GM18498 (cell line): Measurements from ENCODE around the gene KIAA1217.

Experiments
- ATAC-seq: cut with Tn5 transposase; IDR thresholded peaks from one replicate; pipeline ENCODE4 v1.9.1; 2021; ENCODE audit warnings: mild to moderate bottlenecking, moderate library complexity; ENCODE audit not compliant: unreplicated experiment

Gene KIAA1217

DNA sequence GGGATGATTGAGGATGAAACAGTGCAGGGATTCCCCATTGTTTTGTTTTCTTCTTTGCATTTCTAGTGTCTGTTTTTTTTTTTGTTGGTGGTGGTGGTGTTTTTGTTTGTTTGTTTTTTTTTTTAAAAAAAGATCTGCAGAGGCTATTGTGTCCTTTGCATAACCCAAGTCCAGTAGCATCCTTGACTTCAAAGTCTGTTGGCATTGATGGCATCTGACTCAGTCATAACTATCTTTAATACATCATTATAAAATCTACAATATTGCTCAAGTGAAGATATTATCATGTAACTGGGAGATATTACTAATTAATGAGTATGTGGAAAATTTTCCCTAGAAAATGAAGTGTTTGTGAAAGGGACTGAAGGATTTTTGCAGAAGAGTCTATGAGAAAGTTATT, 70.2 kb downstream of the KIAA1217 start:
- ATAC-seq, result no peak

DNA sequence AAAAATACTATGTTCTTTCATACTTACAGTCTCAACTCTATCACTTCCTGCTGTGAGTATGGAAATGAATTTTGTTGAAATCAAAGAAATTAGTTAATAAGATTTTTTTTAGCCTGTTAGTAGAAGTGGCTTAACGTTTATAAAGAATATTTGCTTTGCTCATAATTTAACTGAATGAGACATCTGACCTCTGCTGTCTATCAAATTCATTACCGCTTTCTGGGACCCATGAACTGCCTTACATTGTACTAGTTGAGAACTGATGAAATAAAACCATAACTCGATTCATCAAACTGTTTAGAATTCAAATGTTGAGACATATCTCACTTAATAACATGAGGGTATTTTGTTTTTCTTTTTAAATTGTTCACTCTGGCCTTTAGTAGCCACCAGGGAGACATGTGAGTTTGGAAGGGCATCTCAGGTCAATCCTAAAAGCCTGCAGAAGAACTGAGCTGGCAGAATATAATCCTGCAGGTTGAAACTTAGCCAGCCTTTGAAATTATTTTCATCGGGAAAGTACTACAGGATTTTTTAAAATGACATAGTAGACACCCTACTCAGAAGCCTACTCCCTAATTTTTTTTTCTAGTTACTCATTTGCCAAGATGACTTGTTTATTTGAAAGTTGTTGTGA, 78.7 kb downstream of the KIAA1217 start:
- no peak for ATAC-seq

DNA sequence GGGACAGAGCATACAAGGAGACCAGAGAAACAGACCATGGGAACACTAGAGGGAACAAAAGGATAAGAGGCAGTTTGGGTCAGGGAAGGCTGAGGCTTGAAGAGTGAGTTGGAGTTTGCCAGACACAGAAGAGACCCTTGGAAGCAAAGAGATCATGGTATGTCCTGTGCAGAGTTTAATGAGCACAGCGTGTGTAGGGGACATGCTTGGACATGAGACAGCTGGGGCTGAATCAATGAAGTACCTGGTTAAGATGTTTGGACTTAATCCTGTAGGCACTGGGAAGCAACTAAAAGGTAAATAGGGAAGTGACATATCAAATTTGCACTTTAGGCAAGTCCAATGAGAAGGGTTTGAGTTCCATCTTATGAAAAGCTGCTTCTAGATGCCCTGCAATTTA, 79.6 kb downstream of the KIAA1217 start:
- ATAC-seq, result no peak

DNA sequence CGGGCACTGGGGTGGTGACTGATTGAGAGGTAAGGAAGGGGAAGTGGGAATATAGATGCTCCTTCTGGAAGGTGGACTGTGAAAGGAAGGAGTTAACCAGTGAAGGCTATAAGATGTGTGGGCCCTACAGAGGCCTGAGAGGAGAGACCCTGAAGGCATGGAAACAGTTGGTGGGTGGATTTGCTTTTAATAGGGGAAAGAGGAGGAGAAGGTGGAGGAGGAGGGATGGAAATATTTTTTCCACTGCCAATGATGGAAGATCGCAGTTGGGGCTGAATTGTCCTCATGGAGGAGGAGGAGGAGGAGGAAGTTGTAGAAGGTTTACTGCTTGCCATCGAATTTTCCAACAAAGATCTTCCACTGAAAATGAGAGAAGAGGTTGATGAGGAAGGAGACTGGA, 80.3 kb downstream of the KIAA1217 start:
- no peak for ATAC-seq

DNA sequence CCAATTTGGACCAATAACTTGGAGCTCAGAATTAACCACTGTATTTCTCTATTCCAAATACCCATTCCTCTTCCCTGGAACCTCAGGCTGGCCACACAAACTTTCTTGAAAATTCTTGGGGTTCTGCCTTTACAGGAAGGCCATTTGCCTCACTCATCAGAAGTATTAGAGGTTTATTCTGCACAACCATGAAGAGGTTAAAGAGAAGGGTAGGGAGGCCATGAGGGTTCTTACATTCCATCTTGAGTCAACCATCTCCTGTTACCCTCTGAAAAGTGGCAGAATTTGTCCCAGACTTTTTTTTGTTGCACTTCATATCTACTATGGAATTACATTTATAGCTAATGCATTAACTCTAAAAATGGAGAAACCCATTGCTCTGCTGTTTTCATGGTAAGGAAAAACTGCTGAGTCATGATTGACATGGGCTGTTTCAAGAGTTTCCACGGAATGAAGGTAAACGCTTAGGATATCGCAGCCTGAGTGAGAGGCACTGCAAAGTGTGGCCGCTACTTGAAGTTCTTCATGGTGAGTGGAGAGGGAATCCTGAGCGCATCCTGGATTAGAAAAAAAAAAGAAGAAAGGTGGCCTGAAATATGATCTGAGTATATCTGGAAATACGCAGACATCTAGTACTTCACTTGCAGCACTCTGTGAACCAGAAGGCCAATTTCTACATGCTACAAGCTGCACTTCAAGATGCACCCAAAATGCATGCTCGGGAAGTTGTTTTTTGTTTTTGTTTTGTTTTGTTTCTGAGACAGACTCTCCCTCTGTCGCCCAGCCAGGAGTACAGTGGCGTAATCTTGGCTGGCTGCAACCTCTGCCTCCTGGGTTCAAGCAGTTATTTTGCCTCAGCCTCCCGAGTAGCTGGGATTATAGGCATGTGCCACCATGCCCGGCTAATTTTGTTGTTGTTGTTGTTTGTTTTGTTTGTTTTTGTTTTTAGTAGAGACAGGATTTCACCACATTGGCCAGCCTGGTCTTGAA, 83.7 kb downstream of the KIAA1217 start:
- ATAC-seq, result no peak

DNA sequence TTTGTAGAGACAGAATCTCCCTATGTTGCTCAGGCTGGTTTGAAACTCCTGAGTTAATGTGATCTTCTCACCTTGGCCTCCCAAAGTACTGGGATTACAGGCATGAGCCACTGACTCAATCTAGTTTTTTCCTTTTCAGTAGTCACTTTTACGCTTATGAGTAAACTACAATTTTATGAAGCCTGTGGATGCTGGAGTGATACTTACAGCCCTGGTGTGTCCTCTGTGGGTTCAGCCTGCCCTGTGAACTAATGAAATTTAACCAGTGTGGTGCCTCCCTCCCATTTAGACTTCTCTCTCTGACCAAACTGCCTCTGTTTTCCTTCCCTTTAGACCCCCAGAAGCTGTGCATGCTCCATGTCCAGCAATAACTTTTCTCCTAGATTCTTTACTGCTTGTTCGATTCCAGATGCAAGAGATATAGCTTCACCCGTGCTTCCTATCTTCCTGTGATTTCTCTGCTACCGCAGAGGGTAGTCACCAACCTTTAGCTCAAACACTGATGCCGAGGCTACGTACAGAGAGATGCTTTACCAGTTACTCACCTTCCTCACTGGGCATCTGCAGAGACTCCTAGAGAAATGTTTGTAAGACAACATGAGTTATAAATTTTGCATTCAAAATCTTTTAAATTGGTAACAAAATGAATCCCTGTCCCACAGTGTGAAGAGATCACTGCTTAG, 90.8 kb downstream of the KIAA1217 start:
- ATAC-seq, result no peak

DNA sequence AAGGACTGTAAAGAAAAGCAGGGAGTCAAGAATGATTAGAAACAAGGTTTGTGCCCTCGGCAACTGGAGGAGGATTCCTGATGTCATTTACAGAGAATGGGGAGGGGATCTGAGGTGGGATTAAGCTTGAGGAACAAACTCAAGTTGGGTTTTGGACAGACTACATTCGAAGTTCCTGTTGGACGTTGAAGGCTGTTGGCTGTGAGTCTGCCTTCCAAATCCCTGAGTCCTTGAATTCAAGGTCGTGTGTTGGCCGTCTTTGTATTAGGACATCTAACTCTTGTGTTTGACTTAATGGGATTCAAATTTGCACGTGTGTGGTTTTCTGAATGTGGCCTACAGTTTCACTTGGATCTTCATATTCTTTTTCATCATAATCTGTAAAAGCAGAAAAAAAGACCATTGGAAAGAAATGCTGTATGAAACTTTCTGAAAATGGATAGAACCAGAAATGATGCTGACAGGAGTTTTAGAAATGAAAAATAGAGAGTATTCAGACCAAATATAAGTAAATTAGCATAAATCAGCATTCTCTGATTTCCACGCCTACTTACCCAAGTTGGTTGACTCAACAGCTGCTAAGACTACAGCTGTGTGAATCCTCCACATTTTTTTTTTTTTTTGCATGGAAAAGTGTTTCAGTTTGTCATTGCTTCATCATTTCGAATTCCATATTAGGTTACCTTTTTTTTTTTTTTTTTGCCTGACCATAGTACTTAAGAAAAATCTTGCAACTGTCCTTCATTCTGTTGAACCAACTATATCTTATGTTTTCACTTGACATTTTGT, 94.8 kb downstream of the KIAA1217 start:
- ATAC-seq, result no peak

DNA sequence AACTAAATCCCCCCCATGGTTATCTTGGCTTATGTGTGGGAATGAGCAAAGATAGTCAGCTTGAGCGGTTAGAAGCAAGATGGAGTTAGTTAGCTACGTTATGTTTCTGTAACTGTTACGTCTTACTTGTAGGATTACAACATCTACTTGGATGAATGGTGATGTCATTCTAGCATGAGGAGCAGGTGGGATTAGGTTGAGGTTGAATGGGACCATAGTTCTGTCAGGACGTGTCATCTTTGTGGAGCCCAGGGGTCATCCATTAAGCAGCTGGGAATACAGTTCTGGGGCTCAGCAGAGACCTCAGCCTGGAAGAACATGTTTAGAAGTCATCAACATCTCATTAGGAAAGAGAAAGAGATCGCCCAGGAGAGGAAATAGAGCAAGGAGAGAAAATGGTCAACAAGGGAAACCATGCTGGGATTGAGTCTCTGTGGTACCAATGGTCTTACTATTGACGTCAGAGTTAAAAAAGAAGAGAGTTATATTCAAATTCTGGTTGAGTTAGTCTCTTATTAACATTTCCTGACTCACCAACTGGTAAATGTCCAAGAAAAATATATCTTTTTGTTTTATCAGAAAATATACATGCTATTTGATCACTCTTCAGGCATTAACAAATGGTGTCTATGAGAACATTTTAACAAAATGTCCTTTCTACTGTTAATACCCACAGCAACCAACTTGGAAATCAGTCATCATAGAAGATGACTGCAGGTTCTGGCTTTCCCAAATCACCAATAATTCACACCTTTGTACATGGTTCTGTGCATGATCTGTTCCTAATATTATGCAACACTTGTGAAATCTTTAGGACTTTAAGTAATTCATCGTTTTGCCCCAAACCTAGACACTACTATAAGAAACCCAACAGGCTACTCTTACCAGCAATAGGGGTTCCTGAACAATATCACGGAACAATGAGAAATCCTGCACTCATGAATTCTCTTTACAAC, 96.9 kb downstream of the KIAA1217 start:
- ATAC-seq, result no peak

DNA sequence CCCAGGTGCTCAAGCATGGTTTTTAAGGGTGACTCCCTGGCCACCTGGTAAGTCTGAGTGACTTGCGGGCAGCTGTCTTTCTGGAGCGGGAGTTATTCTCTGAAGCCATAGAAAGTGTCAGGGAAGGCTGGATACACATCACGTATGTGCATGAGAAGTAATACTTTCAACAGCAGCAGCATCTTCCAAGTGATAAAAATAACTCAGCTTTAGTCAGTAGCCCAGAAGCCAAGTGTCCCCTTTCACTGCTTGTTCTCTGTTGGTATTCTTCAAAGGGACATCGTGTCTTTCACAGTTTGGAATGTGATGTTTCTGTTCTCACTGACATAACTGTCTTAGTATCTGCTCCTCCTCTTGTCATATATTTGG, 97.6 kb downstream of the KIAA1217 start:
- ATAC-seq, result no peak

DNA sequence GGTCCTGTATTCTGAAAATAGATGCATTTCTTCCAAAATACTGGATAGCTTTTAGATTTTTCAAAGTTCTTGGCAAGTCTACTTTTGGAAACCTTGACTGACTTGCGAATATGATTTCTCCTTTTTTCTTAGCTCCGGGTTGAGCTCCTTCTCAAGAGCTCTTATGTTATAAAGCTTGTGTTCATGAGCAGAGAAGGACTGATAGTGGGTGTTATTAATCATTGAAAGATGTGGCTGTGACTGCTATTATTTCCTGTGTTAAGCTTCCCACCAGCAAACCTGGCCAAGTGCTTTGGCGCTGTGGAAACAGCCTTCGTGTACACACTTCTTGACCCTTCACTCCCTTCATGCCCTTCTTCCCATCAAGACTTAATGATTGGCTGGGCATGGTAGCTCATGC, 98.2 kb downstream of the KIAA1217 start:
- ATAC-seq, result no peak

DNA sequence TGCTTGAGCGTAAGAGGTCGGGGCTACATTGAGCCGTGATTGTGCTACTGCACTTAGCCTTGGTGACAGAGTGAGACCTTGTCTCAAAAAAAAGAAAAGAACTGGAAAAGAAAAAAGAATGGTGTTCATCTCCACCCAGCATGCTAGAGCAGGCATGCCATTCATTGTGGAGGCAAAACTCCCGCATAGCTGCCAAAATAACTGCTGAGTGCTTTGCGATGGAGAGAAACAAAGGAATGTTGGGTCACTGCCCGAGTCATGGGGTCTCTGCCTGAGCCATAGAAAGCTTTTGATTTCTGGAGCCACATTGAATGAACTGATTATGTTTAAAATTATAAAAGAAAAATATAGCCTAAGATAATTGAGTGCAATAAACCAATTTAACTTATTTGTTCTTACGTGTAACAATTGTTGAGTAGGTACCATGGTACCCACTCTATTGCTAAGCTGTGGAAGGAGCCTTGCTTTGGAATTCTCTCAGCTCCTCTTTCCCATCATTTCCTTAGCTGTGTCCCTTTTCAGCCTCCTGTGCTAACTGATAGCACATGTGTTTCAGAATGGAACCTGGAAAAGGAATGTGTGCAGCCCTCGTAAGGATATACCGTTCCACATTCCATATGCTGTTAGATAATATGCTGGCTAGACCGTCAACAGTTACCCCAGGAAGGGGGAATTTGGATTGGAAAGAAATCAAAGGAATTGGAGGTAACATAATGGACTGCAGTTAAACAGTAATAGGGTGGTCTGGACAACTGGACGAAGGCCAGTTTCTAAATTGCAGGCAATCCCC, 99.0 kb downstream of the KIAA1217 start:
- ATAC-seq, result no peak

DNA sequence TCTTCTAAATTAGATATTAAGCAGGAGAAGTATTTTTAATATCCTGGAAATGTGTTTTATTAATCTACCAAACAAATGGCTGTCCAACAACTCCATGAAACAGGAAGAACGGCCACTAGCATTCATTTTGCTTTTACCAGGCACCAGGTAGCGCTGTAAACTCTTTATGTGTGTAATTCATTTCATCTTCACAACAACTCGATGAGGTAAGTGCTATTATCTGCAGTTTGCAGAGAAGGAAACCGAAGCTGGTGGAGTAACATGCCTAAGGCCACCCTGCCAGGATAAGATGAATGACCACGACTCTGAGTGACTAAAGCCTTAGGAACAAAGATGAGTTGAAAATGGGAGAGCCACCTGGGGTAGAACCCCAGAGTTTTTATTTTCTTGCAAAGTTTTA, 101.2 kb downstream of the KIAA1217 start:
- ATAC-seq, result no peak

DNA sequence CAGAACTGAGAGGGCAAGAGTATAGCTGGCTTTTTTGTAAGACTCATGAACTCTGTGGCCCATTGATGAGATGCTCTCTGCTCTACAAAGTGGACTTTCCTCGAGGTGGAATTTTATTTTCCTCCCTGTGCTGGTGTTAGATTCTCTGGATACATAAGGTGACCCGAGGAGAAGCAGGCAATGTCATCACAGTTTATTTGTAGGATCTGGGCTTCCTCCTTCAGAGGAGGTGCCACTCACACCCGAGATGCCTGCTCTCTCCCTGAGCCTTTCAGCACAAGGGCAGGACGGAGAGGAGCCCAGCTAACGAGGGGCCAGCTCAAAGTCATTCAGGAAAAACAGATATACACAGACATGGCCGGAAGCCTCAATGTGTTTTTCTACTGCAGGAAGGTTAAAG, 103.0 kb downstream of the KIAA1217 start:
- ATAC-seq, result no peak

DNA sequence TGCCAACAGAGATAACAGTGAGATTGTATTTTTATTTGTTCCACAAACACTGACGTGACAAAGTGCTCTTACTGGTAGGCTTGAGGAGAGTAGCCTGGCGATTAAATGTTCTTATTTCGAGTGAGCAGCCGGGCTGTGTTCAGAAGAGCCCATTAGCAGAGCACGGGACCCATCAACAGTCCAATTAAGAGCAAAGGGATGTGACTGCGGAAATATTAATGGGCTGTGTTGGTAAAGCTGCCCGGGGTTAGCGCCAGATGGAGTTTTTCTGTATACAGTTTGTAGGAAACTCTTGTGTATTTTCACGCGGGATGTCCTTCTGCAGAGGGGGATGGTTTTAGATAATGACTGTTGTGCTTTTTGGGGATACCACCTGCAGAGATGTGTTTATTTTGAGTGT, 104.3 kb downstream of the KIAA1217 start:
- ATAC-seq, result no peak

DNA sequence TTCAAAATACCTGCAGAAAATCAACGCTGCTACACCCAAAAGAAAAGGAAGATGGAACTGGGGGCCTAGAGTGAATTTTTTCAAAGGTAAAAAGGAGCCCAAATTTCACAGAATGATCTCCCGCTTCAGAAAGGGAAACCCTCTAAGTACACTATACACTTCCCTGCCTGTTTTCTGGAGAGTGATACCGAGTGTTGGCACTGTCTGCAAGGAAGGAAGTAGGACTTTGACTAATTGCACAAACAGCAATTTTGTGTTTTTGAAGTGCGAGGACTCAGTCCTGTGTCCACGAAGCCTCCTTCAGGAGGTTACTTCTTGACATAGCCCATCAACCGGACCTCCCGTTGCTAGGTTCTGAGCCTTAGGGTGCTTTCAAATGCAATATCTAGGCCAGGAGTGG, 106.3 kb downstream of the KIAA1217 start:
- ATAC-seq, result no peak

DNA sequence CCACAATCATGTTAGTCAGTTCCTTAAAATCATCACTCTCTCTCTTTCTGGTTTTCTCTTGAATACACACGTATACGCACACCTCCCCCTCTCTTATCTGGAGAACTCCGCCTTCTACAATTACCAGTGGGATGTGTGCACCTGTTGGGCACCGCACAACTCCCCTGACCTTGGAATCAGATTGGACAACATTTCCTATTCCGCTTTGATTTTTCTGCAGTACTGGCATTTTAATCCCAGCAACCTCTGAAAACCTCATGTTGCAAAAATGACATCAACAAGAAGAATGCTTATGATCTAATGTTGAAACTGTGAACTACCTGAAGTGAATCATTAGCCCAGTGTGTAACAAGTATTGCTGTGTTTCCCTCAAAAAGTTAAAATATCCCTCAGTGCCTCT, 109.6 kb downstream of the KIAA1217 start:
- no peak for ATAC-seq

DNA sequence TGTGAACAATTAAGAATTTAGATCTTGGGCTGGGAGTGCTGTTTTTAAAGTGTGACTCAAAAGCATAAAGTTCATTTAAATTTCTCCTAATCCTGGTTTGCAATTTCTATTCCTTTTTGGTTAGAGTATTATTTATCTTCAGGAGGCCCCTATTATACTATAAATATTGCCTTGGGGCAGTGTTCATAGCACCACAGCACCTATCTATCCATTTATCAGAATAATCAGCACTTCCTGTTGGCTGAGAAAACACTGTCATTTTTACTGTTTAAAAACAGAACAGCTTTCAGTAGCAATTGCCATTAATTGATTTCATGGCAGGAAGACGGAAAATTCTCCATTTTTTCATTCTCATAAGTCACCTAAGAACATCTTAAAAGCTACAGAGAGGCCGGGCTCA, 111.4 kb downstream of the KIAA1217 start:
- ATAC-seq, result no peak

DNA sequence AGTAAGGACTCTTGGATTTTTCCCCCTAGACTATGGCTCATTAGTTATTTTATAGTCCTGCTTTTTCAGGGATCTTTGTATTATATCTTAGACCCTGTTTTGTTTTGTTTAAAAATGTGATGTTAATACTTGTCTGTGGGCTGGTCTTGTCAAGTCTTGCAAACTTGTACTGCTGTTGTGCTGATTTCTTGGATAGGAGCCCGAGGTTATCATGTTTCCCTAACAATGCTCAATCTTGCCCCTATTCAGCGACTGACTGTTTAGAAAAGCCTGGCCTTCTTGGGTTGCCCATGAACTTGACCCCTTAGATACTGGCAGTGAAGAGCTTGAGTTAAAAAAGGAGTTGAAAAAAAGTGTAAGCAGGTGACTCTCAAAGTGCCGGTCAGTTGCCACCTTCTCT, 115.7 kb downstream of the KIAA1217 start:
- no peak for ATAC-seq

DNA sequence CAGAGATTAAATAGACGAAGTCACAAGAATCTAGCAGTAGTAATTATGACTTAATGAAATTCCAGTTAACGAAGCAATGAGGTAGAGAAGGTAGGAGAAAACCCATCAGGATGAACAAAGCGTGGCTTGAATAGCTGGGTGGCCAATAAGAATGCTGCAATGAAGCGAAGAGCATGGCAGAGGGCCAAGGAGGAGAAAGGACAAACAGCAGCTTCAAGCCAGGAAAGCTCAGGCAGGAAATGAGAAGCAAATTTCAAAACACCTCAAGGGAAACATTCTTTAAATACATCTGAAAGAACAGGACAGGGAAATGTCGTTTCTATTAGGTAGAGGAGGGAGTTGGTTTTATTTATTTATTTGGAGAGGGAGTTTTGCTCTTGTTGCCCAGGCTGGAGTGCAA, 122.5 kb downstream of the KIAA1217 start:
- no peak for ATAC-seq
